ENCODE results near the gene TSEN34.
"Not testable (repeated sequence)": the region's sequence is repeated elsewhere in the genome, so short reads cannot be mapped to it uniquely, and the experiment has no call there.

TSEN34 gene

DNA sequence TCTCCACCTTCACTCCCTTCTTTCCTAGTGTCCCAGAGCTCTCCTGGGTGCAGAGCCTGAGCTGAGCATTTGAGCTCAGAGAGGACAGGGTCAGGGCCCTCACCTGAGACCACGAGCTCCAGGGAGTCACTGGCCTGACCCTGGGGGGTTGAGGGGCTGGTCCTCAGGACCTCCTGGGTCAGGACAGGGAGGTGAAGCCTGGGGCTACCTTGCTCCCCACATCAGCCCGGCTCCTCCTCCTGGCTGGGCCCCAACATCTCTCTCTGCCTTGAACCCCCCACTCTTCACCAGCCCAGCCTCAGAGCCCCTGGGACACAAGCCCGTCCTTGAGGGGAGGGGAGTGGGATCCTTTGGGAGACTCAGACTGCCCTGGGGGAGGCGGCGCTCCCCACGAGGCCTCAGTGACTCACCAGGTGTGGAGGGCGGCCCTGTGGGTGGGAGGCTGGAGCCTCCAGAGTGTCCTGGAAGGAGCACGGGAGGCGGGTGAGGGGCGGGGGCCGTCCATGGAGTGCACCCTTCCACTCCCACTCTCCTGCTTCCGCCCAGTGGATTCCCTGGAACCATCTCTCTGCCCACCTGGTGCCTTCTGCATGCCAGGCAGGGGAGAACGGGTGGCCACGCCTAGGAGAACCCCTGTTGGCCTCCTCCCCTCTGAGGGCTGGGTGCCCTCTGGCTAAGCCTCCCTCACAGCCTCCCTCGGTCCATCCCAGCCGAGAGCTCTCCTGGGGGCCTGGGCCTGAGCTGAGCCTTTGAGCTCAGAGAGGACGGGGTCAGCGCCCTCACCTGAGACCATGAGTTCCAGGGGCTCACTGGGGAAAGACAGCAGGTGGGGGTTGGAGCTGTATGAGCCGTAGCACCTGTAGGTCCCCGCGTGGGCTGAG, 48.6 kb downstream of the TSEN34 start:
- not testable (repeated sequence) for DNase-seq (ENCODE audit: low read depth)

DNA sequence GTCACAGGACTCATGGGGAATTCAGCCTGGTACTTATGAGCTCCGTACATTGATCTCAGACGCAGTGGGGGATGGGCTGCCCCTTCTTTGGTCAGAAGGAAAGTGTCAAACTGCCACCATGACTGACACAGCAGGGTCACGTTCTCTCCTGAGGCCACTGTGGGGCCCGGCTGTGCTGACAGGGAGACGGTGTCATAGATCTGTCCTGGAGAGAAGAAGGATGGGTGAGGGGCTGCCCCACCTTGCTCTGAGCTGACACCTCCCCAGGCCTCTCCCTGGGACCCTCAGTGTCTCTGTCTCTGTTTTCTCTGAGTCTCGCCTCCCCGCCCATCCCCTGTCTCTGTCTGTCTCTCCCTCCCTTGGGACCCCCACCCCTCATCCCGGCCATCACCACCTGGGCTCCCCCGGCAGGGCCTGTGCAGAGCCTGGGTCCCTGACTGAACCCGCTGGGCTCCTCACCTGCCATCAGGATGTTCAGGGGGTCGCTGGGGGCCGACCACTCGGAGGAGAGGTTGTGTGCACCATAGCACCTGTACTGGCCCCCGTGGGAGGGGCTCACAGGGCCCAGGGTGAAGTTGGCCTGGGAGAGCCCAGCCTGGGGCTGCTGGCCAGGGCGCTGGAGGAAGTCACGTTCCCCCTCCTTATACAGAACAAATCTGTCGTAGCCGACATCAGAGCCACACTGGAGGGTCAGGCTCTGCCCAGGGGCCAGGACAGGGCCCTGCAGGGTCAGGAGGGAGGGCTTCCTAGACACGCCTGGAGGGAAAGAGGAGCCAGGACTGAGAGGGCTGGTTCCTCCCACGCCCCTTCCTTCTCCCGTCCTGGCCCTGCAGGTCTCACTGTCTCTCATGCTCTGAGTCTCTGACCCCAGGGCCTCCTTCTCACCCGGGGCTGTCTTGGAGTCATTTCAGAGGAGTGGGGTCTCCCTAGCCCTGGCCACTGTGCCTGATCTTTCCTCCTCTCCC, 49.5 kb downstream of the TSEN34 start:
- not testable (repeated sequence) for DNase-seq (ENCODE audit: low read depth)

DNA sequence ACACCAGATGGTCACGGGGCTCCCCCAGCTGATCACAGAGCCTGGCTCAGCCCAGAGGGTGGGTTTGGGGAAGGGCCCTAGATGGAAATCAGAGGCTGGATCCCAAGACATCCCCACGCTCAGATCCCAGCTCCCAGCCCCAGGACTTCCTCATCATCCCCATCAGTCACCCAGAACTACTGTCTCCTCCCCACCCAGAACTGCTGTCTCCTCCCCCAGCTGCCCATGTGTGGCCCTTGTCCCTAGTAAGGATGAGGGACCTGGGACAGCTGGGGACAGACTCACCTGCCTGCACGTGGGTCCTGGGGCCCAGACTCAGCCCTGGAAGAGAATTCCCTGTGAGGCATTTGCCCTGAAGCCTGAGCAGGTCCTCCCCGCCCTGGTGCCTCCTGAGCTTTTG, 51.1 kb downstream of the TSEN34 start:
- DNase-seq (ENCODE audit: low read depth): not testable (repeated sequence)

DNA sequence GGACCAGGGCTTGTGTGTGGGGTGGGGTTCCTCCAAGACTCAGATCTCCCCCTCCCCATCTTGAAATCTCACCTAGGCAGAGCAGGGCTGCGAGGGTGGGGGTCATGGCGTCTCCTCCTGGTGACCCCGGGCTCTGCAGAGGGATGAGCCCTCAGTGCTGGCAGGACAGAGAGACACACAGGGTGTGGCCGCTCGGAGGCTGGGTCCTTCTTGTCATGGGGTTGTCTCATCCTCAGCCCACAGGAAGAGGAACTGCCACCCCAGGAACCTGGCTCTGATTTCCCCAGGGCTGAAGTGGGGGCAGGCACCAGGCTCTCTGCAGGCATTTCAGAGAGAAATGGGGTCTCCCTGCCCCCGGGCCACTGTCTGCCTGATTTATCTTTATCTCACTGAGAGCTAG, 51.5 kb downstream of the TSEN34 start, which contains the start of gene LILRA6:
Gene LILRA6 (minus strand): TSS at position 145 of the 400 bp plus-strand sequence.
- not testable (repeated sequence) for DNase-seq (ENCODE audit: low read depth)

DNA sequence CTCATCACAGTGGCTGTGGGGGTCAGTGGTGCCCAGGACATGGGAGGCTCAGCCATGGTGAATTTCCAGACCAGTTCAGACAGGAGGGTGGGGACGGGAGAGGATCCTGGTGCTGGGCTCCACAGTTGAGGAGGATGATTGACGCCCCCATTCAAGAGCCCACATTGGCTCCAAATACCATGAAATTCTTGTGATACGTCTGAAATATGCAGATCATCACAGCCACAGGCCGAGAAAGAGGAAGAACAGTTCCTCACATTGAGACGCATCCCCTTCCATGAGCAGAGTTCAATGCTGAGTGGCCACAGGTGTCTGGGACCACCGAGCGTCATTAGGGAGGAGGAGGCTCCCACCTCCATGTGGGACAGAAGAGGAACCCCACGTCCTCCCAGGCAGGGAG, 52.7 kb downstream of the TSEN34 start:
- DNase-seq (ENCODE audit: low read depth): not testable (repeated sequence)

Measured in GM04504 (cell line).